ENCODE measurements around the gene NEU1.

DNA sequence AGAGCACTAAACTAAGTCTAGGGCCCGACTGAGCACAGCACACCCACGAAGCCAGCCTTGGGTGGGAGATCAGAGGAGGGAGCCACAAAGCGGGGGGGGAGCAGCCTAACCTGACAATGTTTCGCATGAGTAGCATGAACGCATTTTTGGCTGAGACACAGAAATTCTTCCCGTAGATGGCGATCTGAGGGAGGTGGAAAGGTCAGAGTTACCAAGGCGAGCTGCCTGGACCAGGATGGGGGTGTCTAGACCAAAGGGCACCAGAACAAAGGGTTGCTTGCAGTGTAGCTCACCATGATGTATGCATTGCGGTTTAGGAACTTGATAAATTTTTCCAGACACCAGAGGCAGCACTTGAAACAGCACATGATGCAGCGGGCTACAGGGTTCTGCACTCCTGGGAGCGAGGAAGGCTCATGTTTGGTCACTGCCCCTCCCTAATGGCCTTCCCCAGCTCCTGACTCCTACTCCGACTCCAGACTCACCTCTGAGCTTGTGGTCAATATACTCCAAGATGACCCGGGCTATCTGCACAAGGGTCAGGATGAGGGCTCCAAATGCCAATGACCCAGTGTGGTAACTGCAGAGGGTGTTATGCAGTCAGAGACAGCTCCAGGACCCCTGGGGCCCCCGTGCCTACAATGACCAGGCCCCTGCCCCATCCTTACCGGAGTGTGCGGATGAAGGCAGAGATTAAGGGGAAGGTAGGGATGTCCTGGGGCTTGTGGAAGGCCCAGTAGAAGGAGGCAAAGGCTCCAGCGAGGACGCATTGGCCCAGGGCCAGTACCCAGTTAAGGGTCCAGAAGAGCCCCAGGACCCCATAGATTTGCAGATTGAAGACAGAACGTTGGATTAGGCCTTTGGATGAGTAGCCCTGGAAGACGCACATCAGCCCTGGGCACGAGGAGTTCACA lies 2.8 kb upstream of the NEU1 start:
- TF ChIP-seq RARB (CRISPR knock-in tag; IDR thresholded peaks at IDR 0.05) (no peak), ZNF565 (CRISPR knock-in tag; conservative IDR thresholded peaks at IDR 0.05; ENCODE audit: low read depth) (no peak), SNAI2 (CRISPR knock-in tag; IDR thresholded peaks at IDR 0.05) (no peak), BACH2 (CRISPR knock-in tag; IDR thresholded peaks at IDR 0.05; ENCODE audit: borderline replicate concordance) (no peak)
- TF ChIP-seq, protein P1, sequence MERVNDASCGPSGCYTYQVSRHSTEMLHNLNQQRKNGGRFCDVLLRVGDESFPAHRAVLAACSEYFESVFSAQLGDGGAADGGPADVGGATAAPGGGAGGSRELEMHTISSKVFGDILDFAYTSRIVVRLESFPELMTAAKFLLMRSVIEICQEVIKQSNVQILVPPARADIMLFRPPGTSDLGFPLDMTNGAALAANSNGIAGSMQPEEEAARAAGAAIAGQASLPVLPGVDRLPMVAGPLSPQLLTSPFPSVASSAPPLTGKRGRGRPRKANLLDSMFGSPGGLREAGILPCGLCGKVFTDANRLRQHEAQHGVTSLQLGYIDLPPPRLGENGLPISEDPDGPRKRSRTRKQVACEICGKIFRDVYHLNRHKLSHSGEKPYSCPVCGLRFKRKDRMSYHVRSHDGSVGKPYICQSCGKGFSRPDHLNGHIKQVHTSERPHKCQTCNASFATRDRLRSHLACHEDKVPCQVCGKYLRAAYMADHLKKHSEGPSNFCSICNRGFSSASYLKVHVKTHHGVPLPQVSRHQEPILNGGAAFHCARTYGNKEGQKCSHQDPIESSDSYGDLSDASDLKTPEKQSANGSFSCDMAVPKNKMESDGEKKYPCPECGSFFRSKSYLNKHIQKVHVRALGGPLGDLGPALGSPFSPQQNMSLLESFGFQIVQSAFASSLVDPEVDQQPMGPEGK (CRISPR knock-in tag; IDR thresholded peaks at IDR 0.05; ENCODE audit: borderline replicate concordance) = no peak
